Astrocyte (in vitro differentiated cells and primary cell): ENCODE data around the gene TRPM2. TPM values are rescaled to one million over a fixed set of nuclear protein-coding genes. Genes with fewer than 3 reads are reported as not detected.

Experiments used
- DNase-seq: peaks from one replicate; pipeline ENCODE4 v3.0.0-alpha.2; 2010; ENCODE audit warnings: low read depth
- FAIRE-seq: peaks from 2 replicates; lab custom pipeline; 2011; peaks lifted over from hg19 to GRCh38; lab: Jason Lieb, UNC
- H2AFZ ChIP-seq: 2 replicates; pipeline ENCODE4 v1.6.0; 2012; ENCODE audit warnings: low read depth, low read length, inconsistent platforms
- H3K27ac ChIP-seq: 2 replicates; pipeline ENCODE4 v1.5.1; 2011; ENCODE audit warnings: low read depth, low read length, inconsistent platforms
- H3K27me3 ChIP-seq: 2 replicates; pipeline ENCODE4 v1.6.0; 2011; ENCODE audit warnings: low read length, inconsistent platforms; ENCODE audit not compliant: insufficient read depth
- H3K36me3 ChIP-seq: 2 replicates; pipeline ENCODE4 v1.5.1; 2011; ENCODE audit warnings: low read length, inconsistent platforms; ENCODE audit not compliant: insufficient read depth
- H3K4me1 ChIP-seq: 2 replicates; pipeline ENCODE4 v1.5.1; 2011; ENCODE audit warnings: low read length, inconsistent platforms; ENCODE audit not compliant: insufficient read depth
- H3K4me2 ChIP-seq: 2 replicates; pipeline ENCODE4 v1.6.0; 2012; ENCODE audit warnings: low read length, inconsistent platforms
- H3K4me3 ChIP-seq: 2 replicates; pipeline ENCODE4 v1.5.1; 2011; ENCODE audit warnings: low read depth, mild to moderate bottlenecking, low read length, inconsistent platforms; ENCODE audit not compliant: insufficient read depth
- H3K79me2 ChIP-seq: 2 replicates; pipeline ENCODE4 v1.6.0; 2012; ENCODE audit warnings: mild to moderate bottlenecking, low read length, inconsistent platforms; ENCODE audit not compliant: insufficient read depth
- H3K9ac ChIP-seq: 2 replicates; pipeline ENCODE4 v1.6.0; 2012; ENCODE audit warnings: mild to moderate bottlenecking, low read length, inconsistent platforms
- H3K9me3 ChIP-seq: 2 replicates; pipeline ENCODE4 v1.5.1; 2012; ENCODE audit warnings: low read depth, mild to moderate bottlenecking, low read length, inconsistent platforms; ENCODE audit not compliant: insufficient read depth
- H4K20me1 ChIP-seq: 2 replicates; pipeline ENCODE4 v1.6.0; 2012; ENCODE audit warnings: low read length, inconsistent platforms; ENCODE audit not compliant: insufficient read depth
- H3K27ac Mint-ChIP-seq: one replicate; pipeline ENCODE4 v1.8.0; 2021; ENCODE audit warnings: mild to moderate bottlenecking, mixed read lengths; ENCODE audit not compliant: unreplicated experiment
- H3K27me3 Mint-ChIP-seq: one replicate; pipeline ENCODE4 v1.8.0; 2021; ENCODE audit warnings: low read depth, mixed read lengths; ENCODE audit not compliant: unreplicated experiment
- H3K36me3 Mint-ChIP-seq: one replicate; pipeline ENCODE4 v1.8.0; 2021; ENCODE audit warnings: low read depth, mixed read lengths; ENCODE audit not compliant: unreplicated experiment
- H3K4me1 Mint-ChIP-seq: one replicate; pipeline ENCODE4 v1.8.0; 2021; ENCODE audit warnings: low read depth, mixed read lengths; ENCODE audit not compliant: unreplicated experiment
- H3K4me3 Mint-ChIP-seq: one replicate; pipeline ENCODE4 v1.8.0; 2021; ENCODE audit warnings: mild to moderate bottlenecking, moderate library complexity, mixed read lengths; ENCODE audit not compliant: unreplicated experiment
- H3K9me3 Mint-ChIP-seq: one replicate; pipeline ENCODE4 v1.8.0; 2021; ENCODE audit warnings: mild to moderate bottlenecking, mixed read lengths; ENCODE audit not compliant: unreplicated experiment
- CTCF ChIP-seq: IDR thresholded peaks from 2 replicates; pipeline ENCODE4 v1.5.1; 2011; ENCODE audit warnings: low read depth, mild to moderate bottlenecking, inconsistent platforms, low read length, moderate library complexity; ENCODE audit not compliant: insufficient read depth
- EZH2 ChIP-seq: IDR thresholded peaks from 2 replicates; pipeline ENCODE4 v1.6.1; 2012; ENCODE audit warnings: mild to moderate bottlenecking, low read length, inconsistent platforms; ENCODE audit not compliant: insufficient read depth
- total RNA-seq: library from RNA; stranded (reverse); gene quantifications from 2 replicates; pipeline ENCODE4 v1.2.1, GENCODE V29; 2021

The TRPM2 gene
- total RNA-seq, 1 donor from 2014 or later: 0.79 TPM

DNA sequence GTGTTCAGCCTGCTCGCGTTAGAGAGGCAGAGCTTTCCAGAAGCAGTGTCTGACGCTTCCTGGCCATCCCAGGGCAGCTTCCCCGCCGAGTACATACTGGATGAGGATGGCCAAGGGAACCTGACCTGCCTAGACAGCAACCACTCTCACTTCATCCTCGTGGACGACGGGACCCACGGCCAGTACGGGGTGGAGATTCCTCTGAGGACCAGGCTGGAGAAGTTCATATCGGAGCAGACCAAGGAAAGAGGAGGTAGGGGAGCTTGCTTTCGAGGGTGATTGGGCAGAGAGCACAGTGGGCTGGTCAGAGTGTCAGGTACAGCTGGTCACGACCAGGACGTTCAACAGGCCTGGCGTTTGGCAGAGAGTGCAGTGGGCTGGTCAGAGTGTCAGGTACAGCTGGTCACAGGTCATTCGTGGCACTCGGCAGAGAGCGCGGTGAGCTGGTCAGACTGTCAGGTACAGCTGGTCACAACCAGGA, 22.4 kb downstream of the TRPM2 start:
- FAIRE-seq: no peak
- Histone ChIP-seq H3K9me3 (no peaks in the 10 kb centered on the region), H3K27ac (no peak overlapping the region), H3K4me3 (no peak overlapping the region), H4K20me1 (no peaks in the 10 kb centered on the region), H3K79me2 (no peaks in the 10 kb centered on the region), H3K4me2 (no peak overlapping the region), H3K4me1 (no peaks in the 10 kb centered on the region), H3K27me3 (peaks cover 2% of the 10 kb centered on the region), H3K9ac (no peak overlapping the region), H2AFZ (no peak overlapping the region), H3K36me3 (no peaks in the 10 kb centered on the region)
- Mint-ChIP-seq H3K27ac (no peak overlapping the region), H3K4me1 (no peaks in the 10 kb centered on the region), H3K36me3 (peaks cover 10% of the 10 kb centered on the region), H3K27me3 (peaks cover 63% of the 10 kb centered on the region), H3K9me3 (peaks cover 6% of the 10 kb centered on the region), H3K4me3 (no peak overlapping the region)
- DNase-seq: no peak
- TF ChIP-seq EZH2 (no peak), CTCF (no peak)

DNA sequence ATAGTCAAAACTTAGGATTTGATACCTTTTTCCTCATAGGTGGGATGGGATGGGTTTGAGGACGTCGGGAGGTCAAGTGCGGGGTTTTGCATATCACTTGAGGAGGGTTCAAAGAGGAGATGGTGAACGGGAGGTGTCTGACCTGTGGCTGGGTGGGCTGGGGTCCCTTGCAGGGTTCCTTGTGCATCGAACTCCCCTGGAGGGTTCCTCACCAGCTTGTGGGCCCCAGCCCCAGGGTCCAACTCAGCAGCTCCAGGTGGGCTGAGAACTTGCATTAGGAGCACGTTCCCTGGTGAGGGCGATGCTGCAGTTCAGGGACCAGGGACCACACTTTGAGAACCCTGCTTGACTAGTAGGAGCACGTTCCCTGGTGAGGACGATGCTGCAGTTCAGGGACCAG, 23.2 kb downstream of the TRPM2 start:
- Mint-ChIP-seq H3K4me1 (no peaks in the 10 kb centered on the region), H3K9me3 (peaks cover 5% of the 10 kb centered on the region), H3K27me3 (peaks cover 62% of the 10 kb centered on the region), H3K27ac (no peak overlapping the region), H3K36me3 (peaks cover 10% of the 10 kb centered on the region), H3K4me3 (no peak overlapping the region)
- Histone ChIP-seq H3K36me3 (no peaks in the 10 kb centered on the region), H3K4me3 (no peak overlapping the region), H3K9ac (no peak overlapping the region), H3K4me2 (no peak overlapping the region), H3K79me2 (no peaks in the 10 kb centered on the region), H4K20me1 (no peaks in the 10 kb centered on the region), H2AFZ (no peak overlapping the region), H3K27ac (no peak overlapping the region), H3K9me3 (no peaks in the 10 kb centered on the region), H3K27me3 (peaks cover 2% of the 10 kb centered on the region), H3K4me1 (no peaks in the 10 kb centered on the region)
- no peak for DNase-seq
- FAIRE-seq: no peak
- no peak for TF ChIP-seq EZH2
- no peak for TF ChIP-seq CTCF

- TF ChIP-seq EZH2: no peak
- TF ChIP-seq CTCF: no peak
- FAIRE-seq (no peak), DNase-seq (no peak)
- H3K9me3 Mint-ChIP-seq: peaks cover 10% of the 10 kb centered on the region
- H3K27me3 ChIP-seq: peaks cover 2% of the 10 kb centered on the region
- no peaks in the 10 kb centered on the region for H3K36me3 ChIP-seq
- H3K27ac ChIP-seq: no peak overlapping the region
- H3K4me3 Mint-ChIP-seq: peak overlapping the region; percentile 28
- H4K20me1 ChIP-seq: no peaks in the 10 kb centered on the region
- no peaks in the 10 kb centered on the region for H3K9me3 ChIP-seq
- no peaks in the 10 kb centered on the region for H3K4me1 ChIP-seq
- no peak overlapping the region for H3K4me3 ChIP-seq
- H3K27me3 Mint-ChIP-seq: peaks cover 64% of the 10 kb centered on the region
- no peaks in the 10 kb centered on the region for H3K79me2 ChIP-seq
- peaks cover 10% of the 10 kb centered on the region for H3K36me3 Mint-ChIP-seq
- H3K9ac ChIP-seq: no peak overlapping the region
- H3K27ac Mint-ChIP-seq: no peak overlapping the region
- no peak overlapping the region for H3K4me2 ChIP-seq
- H2AFZ ChIP-seq: no peak overlapping the region
- no peaks in the 10 kb centered on the region for H3K4me1 Mint-ChIP-seq
These were observed 23.9 kb downstream of the TRPM2 start for GRCh38 chr21:44377201-44377921.
